WTC11 (cell line): ENCODE results near the gene ARG2. TPM values are rescaled to one million over a fixed set of nuclear protein-coding genes. Genes with fewer than 3 reads are reported as not detected.

Experiments
- ATAC-seq: fragments of 200-7000 bp; cut with Tn5 transposase; 2 replicates; pipeline ENCODE4 v1.10.0; 2021; ENCODE audit warnings: mild to moderate bottlenecking, moderate library complexity
- CTCF ChIA-PET: fragments of 300-600 bp; sonication (Branson Sonifier 250); formaldehyde crosslinking; loops from one replicate; lab custom pipeline; 2021; ENCODE audit warnings: antibody characterized with exemption; lab: Charles Lee
- POLR2A ChIA-PET: fragments of 350-600 bp; sonication (Branson Sonifier 250); formaldehyde crosslinking; loops from one replicate; lab custom pipeline; 2021; ENCODE audit warnings: antibody characterized with exemption; lab: Charles Lee
- DNase-seq: peaks from one replicate; pipeline ENCODE4 v3.0.0; 2021; ENCODE audit warnings: low spot score
- H3K27ac Mint-ChIP-seq: 2 replicates; pipeline ENCODE4 v1.8.0; 2021; ENCODE audit warnings: mixed read lengths
- H3K27me3 Mint-ChIP-seq: 2 replicates; pipeline ENCODE4 v1.8.0; 2021; ENCODE audit warnings: low read depth, mild to moderate bottlenecking, moderate library complexity, mixed read lengths
- H3K36me3 Mint-ChIP-seq: 2 replicates; pipeline ENCODE4 v1.8.0; 2021; ENCODE audit warnings: mixed read lengths
- H3K4me1 Mint-ChIP-seq: 2 replicates; pipeline ENCODE4 v1.8.0; 2022; ENCODE audit warnings: mixed read lengths
- H3K4me3 Mint-ChIP-seq: 2 replicates; pipeline ENCODE4 v1.8.0; 2021; ENCODE audit warnings: mild to moderate bottlenecking, moderate library complexity, mixed read lengths
- H3K9me3 Mint-ChIP-seq: 2 replicates; pipeline ENCODE4 v1.8.0; 2021; ENCODE audit warnings: mixed read lengths
- ATF6 ChIP-seq: sonication (generic); formaldehyde crosslinking; IDR thresholded peaks from 2 replicates; pipeline ENCODE4 v1.8.1; 2023; ENCODE audit warnings: mild to moderate bottlenecking, missing genetic modification reagents
- CREB1 ChIP-seq: sonication (generic); formaldehyde crosslinking; IDR thresholded peaks from 2 replicates; pipeline ENCODE4 v1.8.0; 2023; ENCODE audit warnings: mild to moderate bottlenecking, missing genetic modification reagents
- ELF4 ChIP-seq: sonication (generic); formaldehyde crosslinking; IDR thresholded peaks from 2 replicates; pipeline ENCODE4 v1.8.1; 2022; ENCODE audit warnings: low read depth, mild to moderate bottlenecking, moderate library complexity, missing genetic modification reagents
- ERG ChIP-seq: fragments of 250-450 bp; sonication (Bioruptor Pico); IDR thresholded peaks from 2 replicates; pipeline ENCODE4 v1.8.0; 2021; ENCODE audit warnings: mild to moderate bottlenecking
- FOXJ3 ChIP-seq: sonication (generic); formaldehyde crosslinking; IDR thresholded peaks from 2 replicates; pipeline ENCODE4 v1.9.0; 2021; ENCODE audit warnings: missing genetic modification reagents, mild to moderate bottlenecking, borderline replicate concordance
- FOXP1 ChIP-seq: sonication (generic); formaldehyde crosslinking; IDR thresholded peaks from 2 replicates; pipeline ENCODE4 v1.8.0; 2022; ENCODE audit warnings: missing genetic modification reagents, mild to moderate bottlenecking, moderate library complexity, borderline replicate concordance
- NFATC4 ChIP-seq: fragments of 250-450 bp; sonication (Bioruptor Pico); IDR thresholded peaks from 2 replicates; pipeline ENCODE4 v1.9.0; 2021; ENCODE audit warnings: mild to moderate bottlenecking
- OVOL2 ChIP-seq: fragments of 250-450 bp; sonication (Bioruptor Pico); IDR thresholded peaks from 2 replicates; pipeline ENCODE4 v1.9.0; 2021; ENCODE audit warnings: mild to moderate bottlenecking, borderline replicate concordance
- RORB ChIP-seq: fragments of 250-450 bp; sonication (Bioruptor Pico); IDR thresholded peaks from 2 replicates; pipeline ENCODE4 v1.9.0; 2021; ENCODE audit warnings: mild to moderate bottlenecking
- ZBTB21 ChIP-seq: sonication (generic); formaldehyde crosslinking; IDR thresholded peaks from 2 replicates; pipeline ENCODE4 v1.8.1; 2023; ENCODE audit warnings: mild to moderate bottlenecking, missing genetic modification reagents, borderline replicate concordance
- ZMAT4 ChIP-seq: fragments of 250-450 bp; sonication (Bioruptor Pico); IDR thresholded peaks from 2 replicates; pipeline ENCODE4 v1.9.0; 2021; ENCODE audit warnings: mild to moderate bottlenecking
- ZNF263 ChIP-seq: sonication (generic); formaldehyde crosslinking; IDR thresholded peaks from 2 replicates; pipeline ENCODE4 v1.8.1; 2022; ENCODE audit warnings: low read depth, mild to moderate bottlenecking, moderate library complexity, missing genetic modification reagents
- ZNF512 ChIP-seq: sonication (generic); formaldehyde crosslinking; IDR thresholded peaks from 2 replicates; pipeline ENCODE4 v1.8.1; 2022; ENCODE audit warnings: missing genetic modification reagents, borderline replicate concordance
- total RNA-seq: library from RNA; stranded (reverse); gene quantifications from 3 replicates; pipeline ENCODE4 v1.2.3, GENCODE V29; 2021
- TF ChIP-seq, protein P1 (sequence below): fragments of 200-600 bp; IDR thresholded peaks from 2 replicates; pipeline ENCODE4 v1.8.0; 2022; ENCODE audit warnings: antibody characterized with exemption

The ARG2 gene
- total RNA-seq, 1 experiment from 2014 or later, result 29.8 TPM

DNA sequence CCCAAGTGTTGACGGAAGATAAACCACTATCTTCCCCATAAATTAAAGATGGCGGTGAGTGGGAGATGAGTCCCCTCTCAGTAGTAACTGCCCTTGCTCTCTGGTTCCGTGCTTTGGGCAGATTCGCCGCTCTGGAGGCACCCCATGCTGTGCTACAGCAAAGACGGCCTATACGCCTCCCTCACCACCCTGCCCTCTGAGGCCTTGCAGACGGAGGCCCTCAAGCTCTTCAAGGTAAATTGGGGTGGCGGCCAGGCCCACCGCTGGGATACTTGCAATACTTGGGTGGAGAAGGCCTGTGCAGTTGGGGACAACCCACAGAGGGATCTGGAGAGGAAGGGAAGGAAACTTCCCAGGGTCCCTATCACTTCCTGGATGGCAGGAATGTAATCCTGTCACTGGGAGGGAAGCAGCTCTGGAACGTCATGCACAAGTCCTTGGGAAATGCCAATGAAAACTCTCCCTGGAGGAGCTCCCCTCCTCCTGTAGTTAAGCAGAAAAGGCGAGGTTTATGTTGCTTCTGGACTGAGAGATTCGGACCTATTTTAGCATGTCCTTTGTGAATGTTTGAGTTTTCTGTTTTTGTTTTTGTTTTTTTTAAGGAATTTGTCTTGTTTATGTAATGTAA lies 42.4 kb upstream of the ARG2 start (continued):
- TF ChIP-seq ZNF263 (no peak), CREB1 (no peak), ELF4 (CRISPR knock-in tag) (no peak), ZMAT4 (CRISPR knock-in tag) (no peak)

GRCh38 chr14:67577909-67578749 lies 41.6 kb upstream of the ARG2 start:
- H3K27me3 Mint-ChIP-seq, result no peaks in the 10 kb centered on the region
- no peak for TF ChIP-seq OVOL2 (CRISPR knock-in tag)
- 0 out of 2 replicates have a peak, but pooled peaks have one; percentile 42 for TF ChIP-seq FOXP1 (CRISPR knock-in tag)
- H3K4me3 Mint-ChIP-seq, result no peak overlapping the region
- no peak overlapping the region for H3K27ac Mint-ChIP-seq
- ChIA-PET POLR2A (no interaction called here), CTCF (interaction anchor here (0.5 to 3.1 kb wide), 3 partner anchors 51 to 151 kb away, joined by 4 to 18 read pairs (median 8); no protein-coding TSS in a partner anchor)
- H3K4me1 Mint-ChIP-seq, result no peaks in the 10 kb centered on the region
- H3K36me3 Mint-ChIP-seq, result peaks cover 37% of the 10 kb centered on the region
- DNase-seq (no peak), ATAC-seq (no peak)
- H3K9me3 Mint-ChIP-seq, result no peaks in the 10 kb centered on the region

DNA sequence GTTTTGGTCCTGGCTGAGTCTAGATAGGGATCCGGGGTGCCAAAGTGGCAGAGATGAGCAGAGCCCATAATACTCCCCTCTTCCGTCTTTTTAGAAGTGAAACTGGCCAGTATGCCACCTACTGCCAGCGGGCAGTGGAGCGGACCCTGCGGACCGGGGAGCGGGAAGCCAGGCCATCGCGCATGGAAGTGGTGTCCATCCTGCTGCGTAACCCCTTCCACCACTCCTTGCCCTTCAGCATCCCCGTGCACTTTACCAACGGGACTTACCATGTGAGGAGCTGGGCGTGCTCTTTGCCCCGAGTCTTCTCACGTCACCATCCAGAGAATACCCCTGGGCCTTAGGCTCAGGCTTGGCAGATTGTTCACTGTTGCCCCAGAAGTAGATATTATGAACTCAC lies 40.7 kb upstream of the ARG2 start:
- Mint-ChIP-seq H3K27me3 (no peaks in the 10 kb centered on the region), H3K36me3 (peaks cover 34% of the 10 kb centered on the region), H3K27ac (no peak overlapping the region), H3K9me3 (no peaks in the 10 kb centered on the region), H3K4me3 (no peak overlapping the region), H3K4me1 (no peaks in the 10 kb centered on the region)
- no peak for DNase-seq
- TF ChIP-seq ATF6 (CRISPR knock-in tag) (no peak), ERG (no peak), ZBTB21 (no peak), NFATC4 (no peak), FOXJ3 (CRISPR knock-in tag) (no peak), RORB (CRISPR knock-in tag) (no peak), ZNF512 (no peak)
- TF ChIP-seq, protein P1, sequence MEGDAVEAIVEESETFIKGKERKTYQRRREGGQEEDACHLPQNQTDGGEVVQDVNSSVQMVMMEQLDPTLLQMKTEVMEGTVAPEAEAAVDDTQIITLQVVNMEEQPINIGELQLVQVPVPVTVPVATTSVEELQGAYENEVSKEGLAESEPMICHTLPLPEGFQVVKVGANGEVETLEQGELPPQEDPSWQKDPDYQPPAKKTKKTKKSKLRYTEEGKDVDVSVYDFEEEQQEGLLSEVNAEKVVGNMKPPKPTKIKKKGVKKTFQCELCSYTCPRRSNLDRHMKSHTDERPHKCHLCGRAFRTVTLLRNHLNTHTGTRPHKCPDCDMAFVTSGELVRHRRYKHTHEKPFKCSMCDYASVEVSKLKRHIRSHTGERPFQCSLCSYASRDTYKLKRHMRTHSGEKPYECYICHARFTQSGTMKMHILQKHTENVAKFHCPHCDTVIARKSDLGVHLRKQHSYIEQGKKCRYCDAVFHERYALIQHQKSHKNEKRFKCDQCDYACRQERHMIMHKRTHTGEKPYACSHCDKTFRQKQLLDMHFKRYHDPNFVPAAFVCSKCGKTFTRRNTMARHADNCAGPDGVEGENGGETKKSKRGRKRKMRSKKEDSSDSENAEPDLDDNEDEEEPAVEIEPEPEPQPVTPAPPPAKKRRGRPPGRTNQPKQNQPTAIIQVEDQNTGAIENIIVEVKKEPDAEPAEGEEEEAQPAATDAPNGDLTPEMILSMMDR, result no peak
- ChIA-PET CTCF (interaction anchor here (1.1 to 3.3 kb wide), 4 partner anchors 8 to 125 kb away, joined by 3 to 30 read pairs (median 6); partner anchors contain the start of gene PIGH), POLR2A (no interaction called here)
- no peak for ATAC-seq
